Neural crest cell (in vitro differentiated cells): ENCODE data around the gene IFI27. TPM values are rescaled to one million over a fixed set of nuclear protein-coding genes. Genes with fewer than 3 reads are reported as not detected.

Source experiments
- DNase-seq: peaks from one replicate; pipeline ENCODE4 v3.0.0; 2021; ENCODE audit warnings: low read depth, mixed read lengths, low spot score
- H3K27ac Mint-ChIP-seq: one replicate; pipeline ENCODE4 v1.8.0; 2021; ENCODE audit warnings: mild to moderate bottlenecking, mixed read lengths; ENCODE audit not compliant: unreplicated experiment
- H3K27me3 Mint-ChIP-seq: 2 replicates; pipeline ENCODE4 v1.8.0; 2021; ENCODE audit warnings: low read depth, mild to moderate bottlenecking, mixed read lengths
- H3K36me3 Mint-ChIP-seq: 2 replicates; pipeline ENCODE4 v1.8.0; 2021; ENCODE audit warnings: low read depth, mild to moderate bottlenecking, mixed read lengths
- H3K4me1 Mint-ChIP-seq: 2 replicates; pipeline ENCODE4 v1.8.0; 2021; ENCODE audit warnings: mixed read lengths
- H3K4me3 Mint-ChIP-seq: one replicate; pipeline ENCODE4 v1.8.0; 2021; ENCODE audit warnings: mild to moderate bottlenecking, mixed read lengths
- H3K9me3 Mint-ChIP-seq: 2 replicates; pipeline ENCODE4 v1.8.0; 2021; ENCODE audit warnings: mixed read lengths
- CTCF ChIP-seq: fragments of 200-600 bp; sonication (generic); conservative IDR thresholded peaks from 2 replicates; pipeline ENCODE4 v1.5.0; 2021; ENCODE audit warnings: antibody characterized with exemption, mild to moderate bottlenecking
- total RNA-seq: library from RNA; stranded (reverse); gene quantifications from 2 replicates; pipeline ENCODE4 v1.2.1, GENCODE V29; 2021

Gene IFI27
- total RNA-seq, 1 donor from 2014 or later: 9.5 TPM

GRCh38 chr14:94138251-94138650 lies 27.7 kb downstream of the IFI27 start:
- Mint-ChIP-seq H3K27me3 (no peaks in the 10 kb centered on the region), H3K4me1 (peaks cover 10% of the 10 kb centered on the region), H3K27ac (no peak overlapping the region), H3K9me3 (peaks cover 2% of the 10 kb centered on the region), H3K4me3 (no peak overlapping the region), H3K36me3 (no peaks in the 10 kb centered on the region)
- DNase-seq: no peak
- no peak for TF ChIP-seq CTCF

DNA sequence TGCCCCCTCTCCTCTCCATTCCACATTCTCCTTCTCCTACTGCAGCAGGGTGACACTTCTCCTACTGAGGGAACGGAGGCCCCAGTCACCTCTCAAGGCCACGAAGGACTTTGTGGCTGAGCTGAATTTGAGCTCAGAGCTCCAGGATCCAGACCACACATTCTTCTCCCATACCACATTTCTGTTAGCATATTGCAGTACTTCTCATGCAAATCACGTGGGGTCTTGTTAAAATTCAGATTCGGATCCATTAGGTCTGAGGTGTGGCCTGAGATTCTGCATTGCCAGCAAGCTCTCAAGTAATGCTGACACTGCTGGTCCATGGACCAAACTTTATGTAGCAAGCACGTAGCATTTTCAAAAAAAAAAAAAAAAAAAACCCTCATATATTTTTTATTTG lies 28.5 kb downstream of the IFI27 start:
- DNase-seq: no peak
- peaks cover 10% of the 10 kb centered on the region for H3K4me1 Mint-ChIP-seq
- TF ChIP-seq CTCF: no peak
- no peak overlapping the region for H3K4me3 Mint-ChIP-seq
- H3K27me3 Mint-ChIP-seq: no peaks in the 10 kb centered on the region
- no peaks in the 10 kb centered on the region for H3K36me3 Mint-ChIP-seq
- H3K9me3 Mint-ChIP-seq: peaks cover 2% of the 10 kb centered on the region
- H3K27ac Mint-ChIP-seq: no peak overlapping the region

- Mint-ChIP-seq H3K9me3 (peaks cover 2% of the 10 kb centered on the region), H3K4me1 (peaks cover 12% of the 10 kb centered on the region), H3K27me3 (no peaks in the 10 kb centered on the region), H3K36me3 (no peaks in the 10 kb centered on the region), H3K4me3 (no peak overlapping the region), H3K27ac (no peak overlapping the region)
- no peak for DNase-seq
- TF ChIP-seq CTCF: no peak
Observed at GRCh38 chr14:94139421-94139820, 28.9 kb downstream of the IFI27 start.

- no peaks in the 10 kb centered on the region for H3K9me3 Mint-ChIP-seq
- no peak for TF ChIP-seq CTCF
- no peaks in the 10 kb centered on the region for H3K36me3 Mint-ChIP-seq
- H3K27me3 Mint-ChIP-seq: no peaks in the 10 kb centered on the region
- DNase-seq: no peak
- no peak overlapping the region for H3K27ac Mint-ChIP-seq
- H3K4me1 Mint-ChIP-seq: peaks cover 17% of the 10 kb centered on the region
- H3K4me3 Mint-ChIP-seq: no peak overlapping the region
Observed at GRCh38 chr14:94142247-94142646, 31.7 kb downstream of the IFI27 start.

DNA sequence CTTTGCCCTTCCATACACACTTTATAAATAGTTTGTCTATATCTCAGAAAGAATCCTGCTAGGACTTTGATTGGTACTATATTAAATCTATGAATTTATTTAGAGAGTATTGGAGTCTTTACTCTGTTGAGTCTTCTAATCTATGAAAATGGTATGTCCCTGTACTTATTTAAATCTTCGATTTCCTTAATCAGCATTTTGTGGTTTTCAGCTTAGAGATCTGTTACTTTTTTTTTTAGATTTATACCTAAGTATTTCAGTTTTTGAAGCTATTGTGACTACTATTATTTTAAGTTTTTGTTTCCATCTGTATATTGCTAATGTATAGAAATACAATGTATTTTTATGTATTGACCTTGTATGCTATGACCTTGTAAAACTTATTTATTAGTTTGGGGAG lies 32.3 kb downstream of the IFI27 start:
- Mint-ChIP-seq H3K9me3 (no peaks in the 10 kb centered on the region), H3K4me3 (no peak overlapping the region), H3K27me3 (peaks cover 3% of the 10 kb centered on the region), H3K36me3 (no peaks in the 10 kb centered on the region), H3K27ac (no peak overlapping the region), H3K4me1 (peaks cover 17% of the 10 kb centered on the region)
- no peak for TF ChIP-seq CTCF
- DNase-seq: no peak

DNA sequence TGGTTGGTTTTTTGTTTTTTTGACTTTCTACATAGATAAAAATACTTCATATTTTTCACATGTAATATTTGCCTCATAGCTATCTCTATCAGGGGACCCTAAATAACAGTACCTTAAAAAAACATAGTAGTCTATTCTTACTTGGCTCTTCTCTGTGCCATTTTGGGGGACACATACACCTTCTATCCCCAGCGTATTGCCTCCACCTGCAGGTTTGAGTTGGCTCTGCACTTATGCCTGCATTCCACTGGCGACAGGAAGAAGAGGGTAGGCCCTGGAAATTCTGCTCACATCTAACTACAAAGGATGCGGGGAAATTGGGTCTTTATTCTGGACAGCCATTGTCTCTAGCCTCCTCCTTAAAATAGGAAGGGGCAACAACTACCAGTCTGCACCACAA lies 32.7 kb downstream of the IFI27 start:
- Mint-ChIP-seq H3K27me3 (peaks cover 6% of the 10 kb centered on the region), H3K4me1 (peaks cover 17% of the 10 kb centered on the region), H3K4me3 (no peak overlapping the region), H3K36me3 (no peaks in the 10 kb centered on the region), H3K27ac (no peak overlapping the region), H3K9me3 (no peaks in the 10 kb centered on the region)
- TF ChIP-seq CTCF: peak; percentile 46
- DNase-seq: no peak
